NCI-H1694 (cell line): ENCODE measurements around the gene PTRHD1.

Source experiments
- DNase-seq: peaks from one replicate; lab custom pipeline; 2025; lab: John Stamatoyannopoulos, UW

PTRHD1 gene

GRCh38 chr2:24830351-24830750 lies 37.2 kb upstream of the PTRHD1 start:
- no peak for DNase-seq

DNA sequence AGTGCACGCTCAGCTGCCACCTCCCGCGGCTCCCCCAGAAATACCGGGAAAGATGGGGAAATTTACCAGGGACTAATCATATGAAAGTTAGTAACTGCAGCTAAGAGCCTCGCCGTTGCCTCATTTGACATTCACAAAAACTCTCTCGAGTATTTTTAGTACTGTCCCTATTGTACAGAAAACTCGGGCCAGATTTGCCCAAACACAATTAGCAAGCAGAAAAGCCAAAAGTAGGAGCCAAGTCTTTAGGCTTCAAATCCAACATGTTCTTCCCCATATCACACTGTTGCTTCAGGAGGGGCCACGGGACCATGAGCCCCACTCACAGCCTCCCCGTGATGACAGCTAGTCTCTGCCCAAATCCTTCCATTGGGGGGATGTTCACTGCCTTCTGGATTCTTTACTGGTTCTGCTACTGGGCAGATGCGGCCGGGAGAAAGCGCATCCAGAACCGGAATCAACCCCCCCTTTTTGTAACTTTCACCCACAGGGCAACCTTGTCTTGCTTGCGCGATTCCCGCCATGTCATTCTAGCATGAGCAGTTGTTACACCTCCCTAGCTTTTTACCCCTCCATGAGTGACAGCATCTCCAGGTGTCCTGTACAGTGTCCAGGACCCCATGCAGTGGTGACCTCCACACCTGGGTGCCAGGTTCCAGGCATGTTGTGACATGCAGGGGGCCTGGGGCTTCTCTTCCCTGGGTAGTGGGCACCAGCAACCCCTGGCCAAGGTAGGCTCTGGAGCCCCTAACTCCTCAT lies 35.2 kb upstream of the PTRHD1 start:
- DNase-seq: no peak

GRCh38 chr2:24827321-24828237 lies 34.4 kb upstream of the PTRHD1 start:
- DNase-seq: peak; percentile 89

- no peak for DNase-seq
These were observed 33.6 kb upstream of the PTRHD1 start for GRCh38 chr2:24826773-24827145.

DNA sequence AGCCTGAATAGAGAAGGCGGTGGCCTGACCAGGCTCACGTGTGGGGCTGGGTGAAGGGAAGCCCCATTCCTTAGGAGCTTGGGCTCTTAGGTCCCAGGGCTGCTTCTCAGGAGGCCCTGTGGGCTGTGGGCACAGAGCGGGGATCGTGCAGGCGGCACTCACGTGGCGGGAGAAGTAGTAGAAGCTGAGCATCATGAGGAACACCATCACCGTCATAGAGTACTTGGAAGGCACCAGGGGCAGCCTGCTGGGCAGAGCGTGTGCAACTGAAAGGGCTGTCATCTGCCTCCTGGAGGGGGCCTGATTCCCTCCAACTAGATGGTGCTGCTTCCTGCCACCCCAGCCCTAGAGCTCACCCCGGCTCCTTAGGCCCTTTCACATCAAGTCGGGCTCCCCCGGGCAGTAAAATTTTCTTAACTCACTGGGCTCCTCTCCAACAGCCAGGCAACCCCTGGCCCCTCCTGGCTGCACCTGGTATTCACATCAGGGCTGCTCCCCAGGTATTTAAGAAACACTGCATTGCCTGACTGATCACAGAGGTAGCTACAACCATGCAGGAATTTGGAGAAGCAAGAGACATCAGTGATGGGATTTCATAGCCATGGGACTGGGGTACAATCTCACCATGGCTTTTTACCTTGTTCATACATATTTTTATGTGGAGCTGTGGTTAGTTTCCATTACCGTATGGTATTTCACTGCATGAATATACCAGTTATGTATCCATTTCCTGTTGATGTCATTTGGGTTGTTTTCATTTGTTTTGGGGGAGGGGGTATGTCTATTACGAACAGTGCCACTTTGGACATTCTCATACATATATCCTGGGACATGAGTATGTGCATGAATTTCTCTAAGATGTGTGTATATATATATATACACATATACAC lies 32.9 kb upstream of the PTRHD1 start:
- DNase-seq: no peak

DNA sequence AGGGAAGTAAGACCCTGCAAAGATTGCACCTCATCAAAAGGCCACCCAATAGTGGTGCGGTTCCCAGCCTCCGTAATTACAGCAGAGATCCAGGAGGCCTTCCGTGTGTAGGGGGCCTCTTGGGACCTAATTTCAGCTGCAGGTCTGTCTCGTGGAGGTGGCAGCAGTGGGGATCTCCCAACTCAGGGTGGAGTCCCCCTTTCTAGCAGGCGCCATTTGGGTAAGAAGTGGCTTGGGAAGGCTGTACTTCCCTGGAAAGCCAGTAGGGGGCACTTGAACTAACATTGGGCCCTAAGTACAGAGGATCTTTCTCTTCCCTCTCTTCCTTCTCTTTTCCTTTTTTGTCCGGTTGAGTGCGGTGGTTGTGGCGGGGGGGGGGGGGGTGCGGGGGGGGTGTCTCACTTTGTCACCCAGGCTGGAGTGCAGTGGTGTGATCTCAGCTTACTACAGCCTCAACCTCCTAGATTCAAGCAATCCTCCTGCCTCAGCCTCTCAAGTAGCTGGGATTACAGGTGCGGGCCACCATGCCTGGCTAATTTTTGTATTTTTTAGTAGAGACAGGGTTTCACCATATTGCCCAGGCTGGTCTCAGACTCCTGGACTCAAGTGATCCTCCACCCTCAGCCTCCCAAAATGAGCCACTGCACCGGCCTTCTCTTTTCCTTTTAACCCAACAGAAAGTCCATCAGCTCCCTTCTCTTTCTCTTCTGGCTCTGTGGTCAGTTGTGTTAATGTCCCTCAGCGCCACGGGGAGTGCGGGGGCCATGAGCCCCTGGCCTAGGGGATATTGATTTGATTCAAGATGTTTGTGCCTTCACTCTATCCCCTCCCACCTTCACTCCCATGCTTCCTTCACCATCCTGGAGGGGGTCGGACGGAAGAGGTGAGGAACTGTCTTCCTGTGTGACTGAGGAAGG lies 32.0 kb upstream of the PTRHD1 start:
- no peak for DNase-seq

GRCh38 chr2:24824071-24824588 lies 30.9 kb upstream of the PTRHD1 start:
- DNase-seq: no peak

DNA sequence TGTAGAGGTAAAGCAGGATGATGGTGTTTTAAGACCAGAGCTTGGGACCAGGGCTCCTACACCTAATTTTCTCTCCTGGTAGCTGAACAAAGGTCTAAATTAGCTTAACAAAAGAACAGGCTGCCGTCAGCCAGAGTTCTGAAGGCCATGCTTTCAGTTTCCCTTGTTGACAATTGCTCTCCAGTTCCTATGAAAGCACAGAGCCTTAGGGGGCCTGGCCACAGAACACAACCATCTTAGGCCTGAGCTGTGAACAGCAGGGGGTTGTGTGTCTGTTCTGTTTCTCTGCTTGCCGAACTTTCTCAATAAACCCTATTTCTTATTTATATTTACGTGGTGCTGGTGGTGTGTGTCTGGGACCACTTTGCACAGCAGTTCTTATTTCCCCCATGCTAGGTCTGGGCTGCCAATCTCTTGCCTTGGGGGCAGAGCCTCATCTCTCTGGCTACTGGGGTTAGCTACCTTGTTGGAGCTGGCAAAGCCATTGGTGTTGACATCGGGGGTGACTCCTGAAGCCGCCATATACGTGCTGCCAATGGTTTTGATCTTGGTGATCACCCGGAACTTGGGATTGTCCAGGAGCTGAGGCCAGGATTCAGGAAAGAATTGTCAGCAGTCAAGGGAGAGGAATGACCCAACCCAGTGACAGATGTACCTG lies 29.0 kb upstream of the PTRHD1 start:
- no peak for DNase-seq

DNA sequence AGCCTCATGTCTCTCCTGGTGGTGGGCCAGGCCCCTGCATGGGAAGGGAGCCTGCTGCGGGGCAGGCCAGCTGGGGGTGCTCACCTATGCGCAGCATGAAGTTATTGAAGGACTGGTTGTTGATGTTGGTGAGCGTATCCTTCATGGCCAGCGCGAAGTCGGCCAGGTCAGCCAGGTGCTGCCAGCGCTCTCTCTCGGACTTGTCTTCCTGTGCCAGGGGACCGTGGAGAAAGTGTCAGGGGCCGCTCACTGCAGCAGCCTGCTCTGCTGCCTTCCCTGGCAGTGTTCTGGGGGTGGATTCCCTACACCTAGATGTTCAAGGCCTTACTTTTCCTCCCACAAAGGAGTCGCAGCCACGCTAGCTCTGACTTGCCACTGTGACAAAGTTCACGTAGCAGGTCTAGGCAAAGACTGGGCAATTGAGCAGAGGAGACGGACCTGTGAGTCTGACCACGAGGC lies 28.3 kb upstream of the PTRHD1 start:
- no peak for DNase-seq

GRCh38 chr2:24820598-24821432 lies 27.6 kb upstream of the PTRHD1 start:
- DNase-seq: no peak

DNA sequence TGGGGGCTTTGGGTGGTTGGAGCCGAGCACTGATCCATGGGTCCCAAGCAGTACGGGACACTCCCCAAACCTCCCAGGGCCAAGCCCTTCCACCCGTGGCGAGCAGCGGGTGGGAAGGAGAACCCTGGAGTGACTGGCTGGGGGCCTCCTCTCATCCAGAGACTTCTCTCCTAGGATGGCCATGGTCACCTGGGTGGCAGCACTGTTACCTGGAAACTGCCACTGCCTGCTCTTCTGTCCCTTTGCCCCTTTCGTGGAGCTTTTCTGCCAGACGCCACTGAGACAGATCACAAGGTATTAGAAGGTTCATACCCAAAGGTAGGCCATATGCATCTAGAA lies 27.0 kb upstream of the PTRHD1 start:
- DNase-seq: no peak

GRCh38 chr2:24819442-24820174 lies 26.4 kb upstream of the PTRHD1 start:
- DNase-seq: no peak

- DNase-seq: no peak
These were observed 25.6 kb upstream of the PTRHD1 start for GRCh38 chr2:24818721-24819167.

- no peak for DNase-seq
These were observed 23.7 kb upstream of the PTRHD1 start for GRCh38 chr2:24816884-24817283.

GRCh38 chr2:24816404-24816803 lies 23.2 kb upstream of the PTRHD1 start:
- no peak for DNase-seq

- no peak for DNase-seq
These were observed 22.0 kb upstream of the PTRHD1 start for GRCh38 chr2:24815171-24815570.

DNA sequence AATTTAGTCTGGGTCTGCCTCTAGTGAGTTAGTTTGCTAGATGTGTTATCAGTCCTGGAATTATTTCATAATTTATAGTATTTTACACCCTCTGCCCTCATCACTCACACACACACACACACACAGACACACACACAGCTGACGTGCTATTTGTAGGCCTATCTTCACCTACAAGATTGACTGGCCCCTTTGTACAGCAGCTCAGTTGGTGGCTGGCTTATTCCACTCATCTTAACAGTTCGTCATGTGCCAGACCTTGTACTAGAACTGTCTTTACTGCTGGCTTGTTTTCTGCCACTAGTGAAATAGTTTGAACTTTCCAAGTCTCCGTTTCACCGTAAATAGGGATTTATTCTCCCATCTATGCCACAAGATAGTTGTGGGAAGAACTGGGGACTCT lies 21.3 kb upstream of the PTRHD1 start:
- DNase-seq: no peak

DNA sequence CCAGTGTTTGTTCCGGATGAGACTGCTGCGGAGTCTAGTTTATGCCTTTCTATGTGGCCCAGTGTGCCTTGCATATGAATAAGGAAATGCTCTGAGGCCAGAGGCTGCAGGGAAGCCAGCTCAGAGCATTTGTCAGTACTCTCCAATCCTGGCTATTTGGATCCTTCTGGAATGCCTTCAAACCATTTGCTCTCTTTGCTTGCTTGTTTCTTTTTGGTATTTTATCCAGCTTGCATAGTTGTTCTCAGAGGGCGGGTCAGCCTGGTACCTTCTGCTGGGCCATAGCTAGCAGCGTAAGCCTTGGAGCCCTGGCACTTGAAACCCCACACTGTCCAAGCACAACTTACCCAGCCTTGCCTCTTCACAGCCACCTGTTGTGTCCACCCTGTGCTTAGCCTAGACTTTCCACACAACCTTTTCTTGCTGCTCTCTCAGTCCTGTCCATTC lies 20.5 kb upstream of the PTRHD1 start:
- DNase-seq: no peak
